Uterus (tissue), 2 donors: ENCODE measurements around the gene WNT8A.

Source experiments
- CTCF ChIP-seq, 4 experiments: fragments of 200-600 bp in 2 of 4; fragments of 450-650 bp in 2 of 4; sonication (generic) in 2 of 4; IDR thresholded peaks; one replicate each; pipeline ENCODE4 v1.5.1; 2016 to 2019; ENCODE audit warnings: antibody characterized with exemption in 4 of 4, mild to moderate bottlenecking in 2 of 4, moderate library complexity in 1 of 4
- POLR2A ChIP-seq, 2 donors: fragments of 450-650 bp; IDR thresholded peaks; one replicate each; pipeline ENCODE4 v1.6.1; 2016; ENCODE audit warnings: antibody characterized with exemption in 2 of 2, mild to moderate bottlenecking in 1 of 2, moderate library complexity in 1 of 2

DNA sequence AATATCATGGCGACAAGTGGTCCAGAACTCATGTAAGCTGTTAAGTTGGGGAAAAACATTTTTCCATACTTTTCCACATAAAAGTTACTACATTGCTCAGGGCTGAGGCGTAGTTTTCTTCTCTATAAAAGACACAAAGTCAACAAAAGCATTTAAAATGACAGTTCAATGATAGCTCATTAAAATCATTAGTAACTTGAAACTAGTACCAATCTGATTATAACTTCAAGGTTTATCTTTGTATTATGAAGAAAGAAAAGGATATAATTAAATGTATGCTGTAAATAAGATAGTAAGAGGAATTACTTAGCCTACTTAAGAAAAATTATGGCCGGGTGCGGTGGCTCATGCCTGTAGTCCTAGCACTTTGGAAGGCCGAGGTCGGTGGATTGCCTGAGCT, 45.5 kb downstream of the WNT8A start:
- TF ChIP-seq CTCF (IDR thresholded peaks at IDR 0.05), result no peak
- TF ChIP-seq POLR2A (IDR thresholded peaks at IDR 0.05), result no peak
